HEK293 (cell line): ENCODE measurements around the gene EXOC3.

Experiments used
- CTCF ChIA-PET: fragments of 350-600 bp; formaldehyde crosslinking; extraction: SDS; loops from one replicate; lab custom pipeline; 2021; ENCODE audit warnings: antibody characterized with exemption; lab: Yijun Ruan, JAX
- POLR2A ChIA-PET: fragments of 300-600 bp; formaldehyde crosslinking; extraction: SDS; loops from one replicate; lab custom pipeline; 2020; ENCODE audit warnings: antibody characterized with exemption, inconsistent platforms; lab: Yijun Ruan, JAX
- H3K27ac ChIP-seq: fragments of 200-500 bp; sonication (Bioruptor generic); 2 replicates; pipeline ENCODE4 v1.5.1; 2014; ENCODE audit warnings: low read depth, low read length, control low read depth, inconsistent platforms; ENCODE audit errors: extremely low read depth
- H3K36me3 ChIP-seq, 2 experiments: fragments of 200-500 bp in 1 of 2; sonication (Bioruptor generic) in 1 of 2; 1 replicate in 1 of 2; 2 replicates in 1 of 2; pipeline ENCODE4 v1.5.1; 2014 to 2017; ENCODE audit warnings: inconsistent platforms in 2 of 2, low read length in 2 of 2; ENCODE audit not compliant: control insufficient read depth in 2 of 2, insufficient read depth in 1 of 2
- H3K4me1 ChIP-seq: fragments of 200-500 bp; sonication (Bioruptor generic); 2 replicates; pipeline ENCODE4 v1.5.1; 2014; ENCODE audit warnings: mild to moderate bottlenecking, low read length, inconsistent platforms; ENCODE audit not compliant: control insufficient read depth, insufficient read depth
- H3K4me3 ChIP-seq: 2 replicates; pipeline ENCODE4 v1.5.1; 2011; ENCODE audit warnings: low read depth, mild to moderate bottlenecking, control low read depth, low read length, moderate library complexity
- H3K9me3 ChIP-seq: fragments of 200-500 bp; sonication (Bioruptor generic); 2 replicates; pipeline ENCODE4 v1.5.1; 2014; ENCODE audit warnings: low read depth, low read length, inconsistent platforms; ENCODE audit not compliant: control insufficient read depth, insufficient read depth
- EGR2 ChIP-seq: fragments of 450-650 bp; formaldehyde crosslinking; IDR thresholded peaks from 2 replicates; pipeline ENCODE4 v1.5.1; 2016; ENCODE audit warnings: low read depth, missing biosample characterization, missing genetic modification characterization
- GLIS2 ChIP-seq: fragments of 450-650 bp; formaldehyde crosslinking; IDR thresholded peaks from 2 replicates; pipeline ENCODE4 v1.5.1; 2016; ENCODE audit warnings: missing biosample characterization, missing genetic modification characterization
- KLF17 ChIP-seq: fragments of 450-650 bp; formaldehyde crosslinking; IDR thresholded peaks from 2 replicates; pipeline ENCODE4 v1.5.1; 2016; ENCODE audit warnings: missing biosample characterization, missing genetic modification characterization
- ZNF10 ChIP-seq: fragments of 450-650 bp; formaldehyde crosslinking; IDR thresholded peaks from 2 replicates; pipeline ENCODE4 v1.5.1; 2017; ENCODE audit warnings: missing biosample characterization, missing genetic modification characterization
- ZNF514 ChIP-seq: fragments of 450-650 bp; formaldehyde crosslinking; IDR thresholded peaks from 2 replicates; pipeline ENCODE4 v1.5.1; 2016; ENCODE audit warnings: missing biosample characterization, missing genetic modification characterization
- ZNF521 ChIP-seq: fragments of 450-650 bp; formaldehyde crosslinking; IDR thresholded peaks from 2 replicates; pipeline ENCODE4 v1.5.1; 2017; ENCODE audit warnings: missing biosample characterization, mild to moderate bottlenecking, missing genetic modification characterization
- ZNF529 ChIP-seq: fragments of 450-650 bp; formaldehyde crosslinking; IDR thresholded peaks from 2 replicates; pipeline ENCODE4 v1.5.1; 2017; ENCODE audit warnings: missing genetic modification characterization, missing biosample characterization; ENCODE audit not compliant: insufficient replicate concordance
- ZNF560 ChIP-seq: fragments of 450-650 bp; formaldehyde crosslinking; IDR thresholded peaks from 2 replicates; pipeline ENCODE4 v1.5.1; 2017; ENCODE audit warnings: missing biosample characterization, missing genetic modification characterization, borderline replicate concordance
- ZNF600 ChIP-seq: fragments of 450-650 bp; formaldehyde crosslinking; IDR thresholded peaks from 2 replicates; pipeline ENCODE4 v1.5.1; 2016; ENCODE audit warnings: missing biosample characterization, missing genetic modification characterization
- ZNF626 ChIP-seq: fragments of 450-650 bp; sonication (Bioruptor Pico); formaldehyde crosslinking; IDR thresholded peaks from 2 replicates; pipeline ENCODE4 v1.5.1; 2018; ENCODE audit warnings: missing biosample characterization, missing genetic modification characterization, inconsistent platforms
- ZNF707 ChIP-seq: fragments of 450-650 bp; formaldehyde crosslinking; IDR thresholded peaks from 2 replicates; pipeline ENCODE4 v1.5.1; 2016; ENCODE audit warnings: missing biosample characterization, missing genetic modification characterization
- ZNF776 ChIP-seq: fragments of 450-650 bp; formaldehyde crosslinking; IDR thresholded peaks from 2 replicates; pipeline ENCODE4 v1.5.0; 2017; ENCODE audit warnings: missing biosample characterization, missing genetic modification characterization, borderline replicate concordance
- ZXDB ChIP-seq: fragments of 450-650 bp; formaldehyde crosslinking; IDR thresholded peaks from 2 replicates; pipeline ENCODE4 v1.5.1; 2016; ENCODE audit warnings: missing biosample characterization, missing genetic modification characterization
- TF ChIP-seq, protein P1 (sequence below): fragments of 450-650 bp; formaldehyde crosslinking; IDR thresholded peaks from 2 replicates; pipeline ENCODE4 v1.5.1; 2017; ENCODE audit warnings: missing biosample characterization, mild to moderate bottlenecking, missing genetic modification characterization, moderate library complexity

EXOC3 gene

DNA sequence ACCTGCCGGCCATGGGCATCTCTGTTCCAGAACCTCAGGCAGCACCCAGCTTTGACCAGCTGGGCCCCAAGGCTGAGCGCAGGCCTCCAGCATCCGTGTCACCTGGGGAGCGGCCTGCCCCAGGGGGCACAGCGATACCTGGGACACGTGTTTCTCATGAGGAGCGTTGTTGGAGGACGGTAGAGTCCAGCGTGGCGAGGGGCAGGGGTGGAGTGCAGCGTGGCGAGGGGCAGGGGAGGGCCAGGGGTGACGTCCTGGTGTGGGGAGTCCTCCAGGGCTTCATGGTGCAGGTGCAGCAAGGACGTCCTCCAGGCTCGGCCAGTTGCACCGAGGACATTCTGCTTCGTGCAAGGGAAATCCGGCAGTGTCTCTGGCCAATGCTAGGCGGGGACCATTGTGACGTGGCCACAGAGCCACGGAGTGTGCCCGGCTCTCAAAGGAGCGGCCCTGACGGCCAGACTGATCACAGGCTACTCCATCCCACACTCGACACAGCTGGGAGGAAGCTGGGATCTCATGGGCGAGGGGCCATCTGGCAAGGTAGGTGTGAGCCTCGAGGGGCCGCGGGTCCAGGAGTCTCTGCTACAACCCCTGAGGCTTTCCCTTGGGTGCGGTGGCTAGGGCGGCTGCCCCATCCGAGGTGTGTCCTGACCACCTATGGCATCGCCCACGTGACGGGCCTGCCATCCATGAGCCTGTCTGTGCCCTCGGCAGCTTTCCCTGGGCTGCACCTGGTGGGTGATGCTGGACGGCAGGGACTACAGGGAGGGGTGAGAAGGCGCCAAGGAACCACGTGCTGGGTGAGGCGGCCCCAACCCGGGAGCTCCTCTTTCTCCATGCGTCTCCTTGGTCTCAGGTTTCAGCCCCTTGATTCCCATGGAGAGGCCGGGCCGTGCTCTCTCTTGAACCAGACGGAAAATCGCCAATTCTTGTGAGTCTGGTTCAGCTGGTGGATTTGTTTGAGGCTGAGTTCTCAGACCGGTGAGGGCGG, 47.4 kb downstream of the EXOC3 start (continued):
- TF ChIP-seq ZNF514: no peak
- TF ChIP-seq EGR2 (tag by site-specific recombination): no peak
- no peak for TF ChIP-seq ZNF529 (tag by site-specific recombination)
- TF ChIP-seq ZXDB (tag by site-specific recombination): no peak
- TF ChIP-seq ZNF521: no peak
- no peak for TF ChIP-seq ZNF10 (tag by site-specific recombination)
- TF ChIP-seq ZNF776: no peak

DNA sequence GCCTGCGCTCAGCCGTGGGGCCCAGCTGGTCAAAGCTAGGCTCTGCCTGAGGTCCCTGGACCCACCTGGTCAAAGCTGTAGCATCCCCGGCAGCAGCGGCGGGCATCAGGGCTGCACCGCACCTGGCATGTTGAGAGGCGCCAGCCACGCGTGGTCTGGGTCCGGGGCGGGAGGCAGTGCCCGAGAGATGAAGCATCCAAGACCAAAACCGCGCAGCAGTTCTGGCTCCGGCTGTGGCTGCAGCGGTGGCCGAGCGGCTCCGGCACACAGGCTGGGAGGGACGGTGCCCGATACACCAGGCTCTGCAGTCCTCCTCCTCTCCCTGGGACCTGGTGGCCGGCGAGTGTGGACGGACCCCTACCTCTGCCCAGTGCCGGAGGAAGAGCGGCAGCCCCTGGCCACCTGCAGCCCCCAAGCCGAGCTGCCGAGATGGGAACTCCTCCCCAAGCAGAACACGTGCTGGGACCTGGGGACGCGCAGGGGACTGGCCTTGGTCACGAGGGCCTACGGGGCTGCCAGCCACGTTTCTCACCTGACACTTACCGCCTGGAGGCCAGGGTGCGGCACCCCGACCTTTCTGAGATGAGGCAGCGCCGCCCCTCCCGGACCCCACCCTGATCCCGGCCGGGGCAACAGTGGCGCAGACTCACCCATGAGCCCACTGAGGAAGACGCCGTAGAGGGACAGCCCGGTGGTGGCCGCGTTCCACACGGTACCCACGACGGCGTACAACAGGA, 48.3 kb downstream of the EXOC3 start:
- Histone ChIP-seq H3K9me3 (no peaks in the 10 kb centered on the region), H3K4me3 (no peak overlapping the region), H3K36me3 (no peaks in the 10 kb centered on the region), H3K27ac (no peak overlapping the region), H3K4me1 (no peaks in the 10 kb centered on the region)
- TF ChIP-seq ZNF600 (tag by site-specific recombination) (peak; percentile 36; the same call in 1 of the 2 replicates), ZNF626 (tag by site-specific recombination) (no peak)
- CTCF ChIA-PET: no interaction called here
- POLR2A ChIA-PET: interaction anchor here (1.3 kb wide), 1 partner anchor 14 kb away, joined by 4 read pairs; no protein-coding TSS in a partner anchor

DNA sequence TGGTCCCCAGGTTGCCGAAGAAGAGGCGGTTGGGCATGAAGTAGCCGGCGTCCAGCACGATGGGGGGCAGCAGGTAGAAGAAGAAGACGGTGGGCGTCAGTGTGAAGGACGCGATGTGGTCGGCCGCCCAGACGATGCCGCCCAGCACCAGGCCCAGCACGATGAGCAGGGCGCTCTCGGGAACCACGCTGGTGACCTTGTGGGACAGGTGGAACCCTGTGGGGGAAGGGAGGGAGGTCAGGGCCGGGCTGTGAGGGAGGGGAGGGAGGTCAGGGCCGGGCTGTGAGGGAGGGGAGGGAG, 48.8 kb downstream of the EXOC3 start:
- Histone ChIP-seq H3K36me3 (no peaks in the 10 kb centered on the region), H3K9me3 (no peaks in the 10 kb centered on the region), H3K4me3 (no peak overlapping the region), H3K27ac (no peak overlapping the region), H3K4me1 (no peaks in the 10 kb centered on the region)
- ChIA-PET CTCF (no interaction called here), POLR2A (no interaction called here)
- TF ChIP-seq, protein P1, sequence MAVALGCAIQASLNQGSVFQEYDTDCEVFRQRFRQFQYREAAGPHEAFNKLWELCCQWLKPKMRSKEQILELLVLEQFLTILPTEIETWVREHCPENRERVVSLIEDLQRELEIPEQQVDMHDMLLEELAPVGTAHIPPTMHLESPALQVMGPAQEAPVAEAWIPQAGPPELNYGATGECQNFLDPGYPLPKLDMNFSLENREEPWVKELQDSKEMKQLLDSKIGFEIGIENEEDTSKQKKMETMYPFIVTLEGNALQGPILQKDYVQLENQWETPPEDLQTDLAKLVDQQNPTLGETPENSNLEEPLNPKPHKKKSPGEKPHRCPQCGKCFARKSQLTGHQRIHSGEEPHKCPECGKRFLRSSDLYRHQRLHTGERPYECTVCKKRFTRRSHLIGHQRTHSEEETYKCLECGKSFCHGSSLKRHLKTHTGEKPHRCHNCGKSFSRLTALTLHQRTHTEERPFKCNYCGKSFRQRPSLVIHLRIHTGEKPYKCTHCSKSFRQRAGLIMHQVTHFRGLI: no peak
- peak; percentile 59 for TF ChIP-seq KLF17 (tag by site-specific recombination)

GRCh38 chr5:492314-492893, 49.4 kb downstream of the EXOC3 start:
- POLR2A ChIA-PET: interaction anchor here (0.7 kb wide), 1 partner anchor 382 kb away, joined by 4 read pairs; no protein-coding TSS in a partner anchor
- TF ChIP-seq ZNF707 (no peak), GLIS2 (tag by site-specific recombination) (peak; percentile 65), ZNF560 (tag by site-specific recombination) (no peak)

More at GRCh38 chr5:492314-492893, 49.4 kb downstream of the EXOC3 start:
- Histone ChIP-seq H3K4me3 (no peak overlapping the region), H3K36me3 (no peaks in the 10 kb centered on the region), H3K27ac (no peak overlapping the region), H3K9me3 (no peaks in the 10 kb centered on the region), H3K4me1 (no peaks in the 10 kb centered on the region)
- CTCF ChIA-PET: no interaction called here
